HepG2 (cell line): ENCODE measurements around the gene PAIP1. TPM values are rescaled to one million over a fixed set of nuclear protein-coding genes. Genes with fewer than 3 reads are reported as not detected.

ENCODE experiments used
- HOXA7 ChIP-seq: sonication (generic); formaldehyde crosslinking; IDR thresholded peaks from 2 replicates; pipeline ENCODE4 v1.8.1; 2022; ENCODE audit warnings: mild to moderate bottlenecking, missing genetic modification reagents, moderate library complexity
- JUNB ChIP-seq: sonication (generic); formaldehyde crosslinking; IDR thresholded peaks from 2 replicates; pipeline ENCODE4 v1.8.0; 2022; ENCODE audit warnings: missing genetic modification reagents, mild to moderate bottlenecking, borderline replicate concordance
- NAIF1 ChIP-seq: sonication (generic); formaldehyde crosslinking; IDR thresholded peaks from 2 replicates; pipeline ENCODE4 v1.5.0; 2020; ENCODE audit warnings: mild to moderate bottlenecking, missing genetic modification reagents, borderline replicate concordance
- NFE2L2 ChIP-seq: fragments of 150-350 bp; IDR thresholded peaks from 2 replicates; pipeline ENCODE4 v1.6.1; 2014; ENCODE audit warnings: low read length
- RBFOX2 ChIP-seq: fragments of 200-400 bp; formaldehyde crosslinking; IDR thresholded peaks from 2 replicates; pipeline ENCODE4 v1.6.1; 2017; ENCODE audit warnings: low read depth, mild to moderate bottlenecking, low read length
- SALL1 ChIP-seq: sonication (generic); formaldehyde crosslinking; IDR thresholded peaks from 2 replicates; pipeline ENCODE4 v1.8.0; 2022; ENCODE audit warnings: mild to moderate bottlenecking, missing genetic modification reagents
- SP1 ChIP-seq, 2 experiments: fragments of 450-650 bp in 1 of 2; sonication (generic) in 1 of 2; formaldehyde crosslinking in 1 of 2; IDR thresholded peaks; 2 replicates each; pipeline versions ENCODE4 v1.4.0 to v1.6.1; 2016 to 2020; ENCODE audit warnings: missing genetic modification reagents in 1 of 2
- SP5 ChIP-seq: IDR thresholded peaks from 2 replicates; pipeline ENCODE4 v1.6.1; 2016; ENCODE audit warnings: low read depth, borderline replicate concordance
- THAP7 ChIP-seq: sonication (generic); formaldehyde crosslinking; IDR thresholded peaks from 2 replicates; pipeline ENCODE4 v1.8.1; 2023; ENCODE audit warnings: mild to moderate bottlenecking, missing genetic modification reagents
- YY1 ChIP-seq: IDR thresholded peaks from 2 replicates; pipeline ENCODE4 v1.6.1; 2011; ENCODE audit warnings: low read length, low read depth, moderate library complexity, mild to moderate bottlenecking; ENCODE audit not compliant: insufficient read depth, insufficient replicate concordance
- ZC3H4 ChIP-seq: sonication (generic); formaldehyde crosslinking; IDR thresholded peaks from 2 replicates; pipeline ENCODE4 v1.4.0; 2020; ENCODE audit warnings: missing genetic modification reagents, borderline replicate concordance
- ZNF20 ChIP-seq: sonication (generic); formaldehyde crosslinking; IDR thresholded peaks from 2 replicates; pipeline ENCODE4 v1.4.0; 2020; ENCODE audit warnings: mild to moderate bottlenecking, moderate library complexity, missing genetic modification reagents
- ZNF350 ChIP-seq: sonication (generic); formaldehyde crosslinking; IDR thresholded peaks from 2 replicates; pipeline ENCODE4 v1.4.0; 2020; ENCODE audit warnings: mild to moderate bottlenecking, low read depth, missing genetic modification reagents, borderline replicate concordance
- ZNF430 ChIP-seq: sonication (generic); formaldehyde crosslinking; IDR thresholded peaks from 2 replicates; pipeline ENCODE4 v1.9.0; 2021; ENCODE audit warnings: mild to moderate bottlenecking, missing genetic modification reagents
- ZNF543 ChIP-seq: sonication (generic); formaldehyde crosslinking; IDR thresholded peaks from 2 replicates; pipeline ENCODE4 v1.4.0; 2020; ENCODE audit warnings: mild to moderate bottlenecking, missing genetic modification reagents
- ZNF788 ChIP-seq: sonication (generic); formaldehyde crosslinking; IDR thresholded peaks from 2 replicates; pipeline ENCODE4 v1.5.0; 2020; ENCODE audit warnings: mild to moderate bottlenecking, missing genetic modification reagents, borderline replicate concordance
- polyA plus RNA-seq, 8 experiments: library from polyadenylated mRNA; depleted of rRNA in 3 of 8; stranded (reverse) in 7 of 8; unstranded in 1 of 8; fragments of >200 nt; fragmentation: Illumina TruSeq in 4 of 8; extraction: Trizol in 4 of 8; gene quantifications; 2 replicates each; pipeline versions ENCODE4 v1.2.1 to v1.2.3, GENCODE V29; 2011 to 2016; ENCODE audit warnings: low read depth in 4 of 8, missing spikeins in 1 of 8, mixed read lengths in 1 of 8; ENCODE audit not compliant: insufficient read depth in 1 of 8
- total RNA-seq, 5 experiments: library from RNA; depleted of rRNA; stranded (reverse); fragments of >200 nt; fragmentation: Illumina TruSeq; extraction: Trizol; gene quantifications; 2 replicates each; pipeline ENCODE4 v1.2.3, GENCODE V29; 2016; ENCODE audit warnings: low read depth in 1 of 5
- TF ChIP-seq, protein P1 (sequence below): sonication (generic); formaldehyde crosslinking; IDR thresholded peaks from 2 replicates; pipeline ENCODE4 v1.4.0; 2020; ENCODE audit warnings: mild to moderate bottlenecking, missing genetic modification reagents
- TF ChIP-seq, protein P2 (sequence below): IDR thresholded peaks from 2 replicates; pipeline ENCODE4 v1.6.1; 2016; ENCODE audit warnings: mild to moderate bottlenecking
- TF ChIP-seq, protein P3 (sequence below): sonication (generic); formaldehyde crosslinking; IDR thresholded peaks from 2 replicates; pipeline ENCODE4 v1.5.1; 2020; ENCODE audit warnings: mild to moderate bottlenecking, missing genetic modification reagents, moderate library complexity
- TF ChIP-seq, protein P4 (sequence below): sonication (generic); formaldehyde crosslinking; IDR thresholded peaks from 2 replicates; pipeline ENCODE4 v1.5.0; 2020; ENCODE audit warnings: mild to moderate bottlenecking, missing genetic modification reagents

PAIP1 gene
- total and polyA plus RNA-seq, 2 of the 13 experiments (the other 11 are each of a cell fraction or from before 2014, with no cell fraction given): 96.6 to 116 TPM

- TF ChIP-seq ZNF350 (CRISPR knock-in tag): peak; percentile 79; the same call in 1 of the 2 replicates
- TF ChIP-seq ZNF788 (CRISPR knock-in tag): peak; percentile 86; the same call in 1 of the 2 replicates
- TF ChIP-seq RBFOX2: peak; percentile 97
- TF ChIP-seq SP5 (CRISPR knock-in tag): peak; percentile 58
- 0 out of 2 replicates have a peak, but pooled peaks have one; percentile 25 for TF ChIP-seq JUNB
- TF ChIP-seq NFE2L2: no peak
- TF ChIP-seq, protein P1, sequence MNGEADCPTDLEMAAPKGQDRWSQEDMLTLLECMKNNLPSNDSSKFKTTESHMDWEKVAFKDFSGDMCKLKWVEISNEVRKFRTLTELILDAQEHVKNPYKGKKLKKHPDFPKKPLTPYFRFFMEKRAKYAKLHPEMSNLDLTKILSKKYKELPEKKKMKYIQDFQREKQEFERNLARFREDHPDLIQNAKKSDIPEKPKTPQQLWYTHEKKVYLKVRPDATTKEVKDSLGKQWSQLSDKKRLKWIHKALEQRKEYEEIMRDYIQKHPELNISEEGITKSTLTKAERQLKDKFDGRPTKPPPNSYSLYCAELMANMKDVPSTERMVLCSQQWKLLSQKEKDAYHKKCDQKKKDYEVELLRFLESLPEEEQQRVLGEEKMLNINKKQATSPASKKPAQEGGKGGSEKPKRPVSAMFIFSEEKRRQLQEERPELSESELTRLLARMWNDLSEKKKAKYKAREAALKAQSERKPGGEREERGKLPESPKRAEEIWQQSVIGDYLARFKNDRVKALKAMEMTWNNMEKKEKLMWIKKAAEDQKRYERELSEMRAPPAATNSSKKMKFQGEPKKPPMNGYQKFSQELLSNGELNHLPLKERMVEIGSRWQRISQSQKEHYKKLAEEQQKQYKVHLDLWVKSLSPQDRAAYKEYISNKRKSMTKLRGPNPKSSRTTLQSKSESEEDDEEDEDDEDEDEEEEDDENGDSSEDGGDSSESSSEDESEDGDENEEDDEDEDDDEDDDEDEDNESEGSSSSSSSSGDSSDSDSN (CRISPR knock-in tag): peak; percentile 84
- no peak for TF ChIP-seq SP1 (IDR thresholded peaks at IDR 0.05)
- no peak; the same call in 1 of the 2 replicates for TF ChIP-seq SP1 (CRISPR knock-in tag; IDR thresholded peaks at IDR 0.05)
- TF ChIP-seq, protein P2, sequence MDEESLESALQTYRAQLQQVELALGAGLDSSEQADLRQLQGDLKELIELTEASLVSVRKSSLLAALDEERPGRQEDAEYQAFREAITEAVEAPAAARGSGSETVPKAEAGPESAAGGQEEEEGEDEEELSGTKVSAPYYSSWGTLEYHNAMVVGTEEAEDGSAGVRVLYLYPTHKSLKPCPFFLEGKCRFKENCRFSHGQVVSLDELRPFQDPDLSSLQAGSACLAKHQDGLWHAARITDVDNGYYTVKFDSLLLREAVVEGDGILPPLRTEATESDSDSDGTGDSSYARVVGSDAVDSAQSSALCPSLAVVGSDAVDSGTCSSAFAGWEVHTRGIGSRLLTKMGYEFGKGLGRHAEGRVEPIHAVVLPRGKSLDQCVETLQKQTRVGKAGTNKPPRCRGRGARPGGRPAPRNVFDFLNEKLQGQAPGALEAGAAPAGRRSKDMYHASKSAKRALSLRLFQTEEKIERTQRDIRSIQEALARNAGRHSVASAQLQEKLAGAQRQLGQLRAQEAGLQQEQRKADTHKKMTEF: peak; percentile 76
- TF ChIP-seq, protein P3, sequence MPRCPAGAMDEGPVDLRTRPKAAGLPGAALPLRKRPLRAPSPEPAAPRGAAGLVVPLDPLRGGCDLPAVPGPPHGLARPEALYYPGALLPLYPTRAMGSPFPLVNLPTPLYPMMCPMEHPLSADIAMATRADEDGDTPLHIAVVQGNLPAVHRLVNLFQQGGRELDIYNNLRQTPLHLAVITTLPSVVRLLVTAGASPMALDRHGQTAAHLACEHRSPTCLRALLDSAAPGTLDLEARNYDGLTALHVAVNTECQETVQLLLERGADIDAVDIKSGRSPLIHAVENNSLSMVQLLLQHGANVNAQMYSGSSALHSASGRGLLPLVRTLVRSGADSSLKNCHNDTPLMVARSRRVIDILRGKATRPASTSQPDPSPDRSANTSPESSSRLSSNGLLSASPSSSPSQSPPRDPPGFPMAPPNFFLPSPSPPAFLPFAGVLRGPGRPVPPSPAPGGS (CRISPR knock-in tag): no peak; the same call in 1 of the 2 replicates
- no peak; the same call in 1 of the 2 replicates for TF ChIP-seq ZNF543 (CRISPR knock-in tag)
- no peak for TF ChIP-seq HOXA7 (CRISPR knock-in tag)
- TF ChIP-seq ZNF430: peak; percentile 86
- peak; percentile 85 for TF ChIP-seq ZNF20 (CRISPR knock-in tag)
- TF ChIP-seq YY1: peak; percentile 42
- TF ChIP-seq THAP7 (CRISPR knock-in tag): no peak
- peak; percentile 59 for TF ChIP-seq SALL1 (CRISPR knock-in tag)
- no peak for TF ChIP-seq ZC3H4 (CRISPR knock-in tag)
- 0 out of 2 replicates have a peak, but pooled peaks have one; percentile 49 for TF ChIP-seq NAIF1 (CRISPR knock-in tag)
- TF ChIP-seq, protein P4, sequence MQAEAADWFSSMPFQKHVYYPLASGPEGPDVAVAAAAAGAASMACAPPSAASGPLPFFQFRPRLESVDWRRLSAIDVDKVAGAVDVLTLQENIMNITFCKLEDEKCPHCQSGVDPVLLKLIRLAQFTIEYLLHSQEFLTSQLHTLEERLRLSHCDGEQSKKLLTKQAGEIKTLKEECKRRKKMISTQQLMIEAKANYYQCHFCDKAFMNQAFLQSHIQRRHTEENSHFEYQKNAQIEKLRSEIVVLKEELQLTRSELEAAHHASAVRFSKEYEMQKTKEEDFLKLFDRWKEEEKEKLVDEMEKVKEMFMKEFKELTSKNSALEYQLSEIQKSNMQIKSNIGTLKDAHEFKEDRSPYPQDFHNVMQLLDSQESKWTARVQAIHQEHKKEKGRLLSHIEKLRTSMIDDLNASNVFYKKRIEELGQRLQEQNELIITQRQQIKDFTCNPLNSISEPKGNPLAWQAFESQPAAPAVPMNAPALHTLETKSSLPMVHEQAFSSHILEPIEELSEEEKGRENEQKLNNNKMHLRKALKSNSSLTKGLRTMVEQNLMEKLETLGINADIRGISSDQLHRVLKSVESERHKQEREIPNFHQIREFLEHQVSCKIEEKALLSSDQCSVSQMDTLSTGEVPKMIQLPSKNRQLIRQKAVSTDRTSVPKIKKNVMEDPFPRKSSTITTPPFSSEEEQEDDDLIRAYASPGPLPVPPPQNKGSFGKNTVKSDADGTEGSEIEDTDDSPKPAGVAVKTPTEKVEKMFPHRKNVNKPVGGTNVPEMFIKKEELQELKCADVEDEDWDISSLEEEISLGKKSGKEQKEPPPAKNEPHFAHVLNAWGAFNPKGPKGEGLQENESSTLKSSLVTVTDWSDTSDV (CRISPR knock-in tag): no peak
These were observed 73.4 kb downstream of the PAIP1 start, which contains the start of gene TMEM267 (continued) for GRCh38 chr5:43483298-43484105.
